Measurements from ENCODE around the gene MICU1. TPM values are rescaled to one million over a fixed set of nuclear protein-coding genes. Genes with fewer than 3 reads are reported as not detected.

The MICU1 gene
- total and polyA plus RNA-seq, 2 donors, result 21.2 to 25.9 TPM

DNA sequence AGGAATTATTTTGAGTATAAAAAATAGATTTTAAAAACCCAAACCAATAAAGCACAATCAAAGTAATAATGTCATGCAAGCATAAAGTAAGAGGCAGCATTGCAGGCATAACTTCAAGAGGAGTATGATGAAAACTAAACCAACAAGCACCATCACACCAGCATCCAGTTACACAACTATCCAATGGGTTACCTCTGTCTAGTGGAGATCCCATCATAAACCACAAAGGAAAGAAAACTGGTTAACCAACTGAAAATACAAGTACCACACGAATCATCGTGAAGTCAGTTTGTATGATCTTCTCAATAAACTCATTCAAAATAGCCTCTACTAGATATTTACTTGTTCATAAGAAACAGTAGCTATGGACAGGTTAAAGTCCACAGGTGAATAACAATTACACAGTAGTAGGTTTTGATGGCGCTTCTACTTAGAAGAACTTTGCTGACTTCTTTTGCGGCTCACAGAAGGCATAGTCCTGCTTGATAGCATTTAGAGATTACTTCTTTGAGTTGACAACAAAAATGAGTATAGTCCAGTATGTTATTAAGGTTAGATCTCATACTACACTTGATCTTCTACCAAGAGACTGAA is 116.6 kb downstream of the MICU1 start:
- Histone ChIP-seq H3K4me3 (ENCODE audit: low read length in 2 of 2) (no peak overlapping the region), H3K9me3 (ENCODE audit: control insufficient read depth in 2 of 2, insufficient read depth in 1 of 2, low read length in 1 of 2) (no peaks in the 10 kb centered on the region), H3K27ac (ENCODE audit: low read depth in 1 of 2, low read length in 1 of 2) (no peak overlapping the region), H3K27me3 (ENCODE audit: control insufficient read depth in 2 of 2, insufficient read depth in 1 of 2, low read length in 1 of 2) (no peaks in the 10 kb centered on the region), H3K4me1 (ENCODE audit: control insufficient read depth in 2 of 2, insufficient read depth in 2 of 2, low read length in 2 of 2) (no peaks in the 10 kb centered on the region), H3K36me3 (ENCODE audit: control insufficient read depth in 2 of 2, insufficient read depth in 2 of 2, low read length in 1 of 2) (no peaks in the 10 kb centered on the region)
- 94% methylated on average over 4 of the region's 4 CpGs for WGBS
- no peak for DNase-seq (ENCODE audit: low read depth in 6 of 9, low spot score in 9 of 9)

DNA sequence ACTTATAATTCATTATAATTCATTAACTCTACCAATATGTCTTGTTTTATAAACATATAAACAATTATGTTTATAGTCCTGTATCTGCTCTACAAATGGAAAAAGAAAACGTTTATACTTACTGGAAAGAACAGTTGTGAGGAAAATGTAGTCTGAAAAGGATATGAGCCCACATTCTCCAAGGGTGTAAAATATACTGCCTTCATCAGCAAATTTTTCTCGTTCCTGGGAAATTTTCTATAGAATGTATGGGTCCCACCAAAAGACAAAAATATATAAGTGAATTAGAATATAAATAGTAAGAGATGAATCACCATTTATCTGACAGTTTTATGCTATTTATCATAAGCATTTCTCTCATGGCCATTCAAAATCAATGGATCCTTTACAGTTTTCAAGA is 117.8 kb downstream of the MICU1 start:
- Histone ChIP-seq H3K9me3 (ENCODE audit: control insufficient read depth in 2 of 2, insufficient read depth in 1 of 2, low read length in 1 of 2) (no peaks in the 10 kb centered on the region), H3K27me3 (ENCODE audit: control insufficient read depth in 2 of 2, insufficient read depth in 1 of 2, low read length in 1 of 2) (no peaks in the 10 kb centered on the region), H3K4me1 (ENCODE audit: control insufficient read depth in 2 of 2, insufficient read depth in 2 of 2, low read length in 2 of 2) (no peaks in the 10 kb centered on the region), H3K36me3 (ENCODE audit: control insufficient read depth in 2 of 2, insufficient read depth in 2 of 2, low read length in 1 of 2) (no peaks in the 10 kb centered on the region), H3K27ac (ENCODE audit: low read depth in 1 of 2, low read length in 1 of 2) (no peak overlapping the region), H3K4me3 (ENCODE audit: low read length in 2 of 2) (no peak overlapping the region)
- 97% methylated on average over 2 of the region's 2 CpGs for WGBS
- no peak for DNase-seq (ENCODE audit: low read depth in 6 of 9, low spot score in 9 of 9)

DNA sequence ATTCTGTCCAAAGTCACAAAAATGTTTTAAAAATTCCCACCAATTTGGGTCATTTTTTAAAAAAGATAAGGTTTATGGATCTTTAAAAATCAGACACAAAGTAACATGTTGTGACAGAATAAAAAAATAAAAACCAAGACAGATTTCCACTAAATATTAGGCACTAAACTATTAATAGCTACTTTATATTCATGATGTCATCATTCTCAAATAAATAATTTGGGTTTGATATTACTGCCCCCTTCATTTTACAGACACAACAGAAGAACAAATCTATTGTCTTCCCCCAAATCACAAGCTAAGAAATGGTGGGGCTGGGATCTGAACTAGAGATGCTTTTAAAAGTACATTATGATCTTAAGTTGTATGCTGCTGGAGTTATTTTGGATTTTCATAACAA is 119.4 kb downstream of the MICU1 start:
- Histone ChIP-seq H3K36me3 (ENCODE audit: control insufficient read depth in 2 of 2, insufficient read depth in 2 of 2, low read length in 1 of 2) (no peaks in the 10 kb centered on the region), H3K4me3 (ENCODE audit: low read length in 2 of 2) (no peak overlapping the region), H3K27ac (ENCODE audit: low read depth in 1 of 2, low read length in 1 of 2) (no peak overlapping the region), H3K9me3 (ENCODE audit: control insufficient read depth in 2 of 2, insufficient read depth in 1 of 2, low read length in 1 of 2) (no peaks in the 10 kb centered on the region), H3K27me3 (ENCODE audit: control insufficient read depth in 2 of 2, insufficient read depth in 1 of 2, low read length in 1 of 2) (no peaks in the 10 kb centered on the region), H3K4me1 (ENCODE audit: control insufficient read depth in 2 of 2, insufficient read depth in 2 of 2, low read length in 2 of 2) (no peaks in the 10 kb centered on the region)
- DNase-seq (ENCODE audit: low read depth in 6 of 9, low spot score in 9 of 9), result no peak

DNA sequence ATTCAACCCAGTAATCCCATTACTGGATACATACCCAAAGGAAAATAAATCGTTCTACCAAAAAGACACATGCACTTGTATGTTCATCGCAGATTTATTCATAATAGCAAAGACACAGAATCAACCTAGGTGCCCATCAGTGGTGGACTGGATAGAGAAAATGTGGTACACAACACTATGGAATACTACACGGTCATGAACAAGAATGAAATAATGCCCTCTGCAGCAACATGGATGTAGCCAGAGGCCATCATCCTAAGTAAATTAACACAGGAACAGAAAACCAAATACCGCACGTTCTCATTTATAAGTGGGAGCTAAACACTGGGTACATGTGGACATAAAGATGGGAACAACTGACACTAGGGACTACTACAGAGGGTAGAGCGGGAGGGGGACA is 120.4 kb downstream of the MICU1 start:
- H3K4me1 ChIP-seq (ENCODE audit: control insufficient read depth in 2 of 2, insufficient read depth in 2 of 2, low read length in 2 of 2), result no peaks in the 10 kb centered on the region
- H3K36me3 ChIP-seq (ENCODE audit: control insufficient read depth in 2 of 2, insufficient read depth in 2 of 2, low read length in 1 of 2), result no peaks in the 10 kb centered on the region
- no peaks in the 10 kb centered on the region for H3K27me3 ChIP-seq (ENCODE audit: control insufficient read depth in 2 of 2, insufficient read depth in 1 of 2, low read length in 1 of 2)
- no peak overlapping the region for H3K27ac ChIP-seq (ENCODE audit: low read depth in 1 of 2, low read length in 1 of 2)
- 98% methylated on average over 6 of the region's 6 CpGs for WGBS
- no peak for DNase-seq (ENCODE audit: low read depth in 6 of 9, low spot score in 9 of 9)
- no peaks in the 10 kb centered on the region for H3K9me3 ChIP-seq (ENCODE audit: control insufficient read depth in 2 of 2, insufficient read depth in 1 of 2, low read length in 1 of 2)
- H3K4me3 ChIP-seq (ENCODE audit: low read length in 2 of 2), result no peak overlapping the region

DNA sequence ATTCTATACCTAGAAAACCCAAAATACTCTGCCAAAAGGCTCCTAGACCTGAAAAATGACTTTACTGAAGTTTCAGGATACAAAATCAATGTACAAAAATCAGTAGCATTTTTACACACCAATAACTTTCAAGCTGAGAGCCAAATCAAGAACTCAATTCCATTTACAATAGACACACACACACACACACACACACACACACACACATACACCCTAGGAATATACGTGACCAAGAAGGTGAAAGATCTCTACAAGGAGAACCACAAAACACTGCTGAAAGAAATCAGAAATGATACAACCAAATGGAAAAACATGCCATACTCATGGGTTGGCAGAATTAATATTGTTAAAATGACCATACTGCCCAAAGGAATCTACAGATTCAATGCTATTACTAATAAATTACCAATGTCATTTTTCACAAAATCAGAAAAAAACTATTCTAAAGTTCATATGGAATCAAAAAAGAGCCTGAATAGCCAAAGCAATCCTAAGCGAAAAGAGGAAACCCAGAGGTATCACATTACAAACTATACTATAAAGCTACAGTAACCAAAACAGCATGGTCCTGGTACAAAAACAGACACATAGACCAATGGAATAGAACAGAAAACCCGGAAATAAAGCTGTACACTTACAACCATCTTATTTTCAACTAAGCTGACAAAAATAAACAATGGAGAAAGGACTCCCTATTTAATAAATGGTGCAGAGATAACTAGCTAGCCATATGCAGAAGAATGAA is 122.0 kb downstream of the MICU1 start:
- 98% methylated on average over 3 of the region's 3 CpGs for WGBS
- Histone ChIP-seq H3K4me1 (ENCODE audit: control insufficient read depth in 2 of 2, insufficient read depth in 2 of 2, low read length in 2 of 2) (no peaks in the 10 kb centered on the region), H3K27me3 (ENCODE audit: control insufficient read depth in 2 of 2, insufficient read depth in 1 of 2, low read length in 1 of 2) (no peaks in the 10 kb centered on the region), H3K4me3 (ENCODE audit: low read length in 2 of 2) (no peak overlapping the region), H3K9me3 (ENCODE audit: control insufficient read depth in 2 of 2, insufficient read depth in 1 of 2, low read length in 1 of 2) (no peaks in the 10 kb centered on the region), H3K36me3 (ENCODE audit: control insufficient read depth in 2 of 2, insufficient read depth in 2 of 2, low read length in 1 of 2) (no peaks in the 10 kb centered on the region), H3K27ac (ENCODE audit: low read depth in 1 of 2, low read length in 1 of 2) (no peak overlapping the region)
- DNase-seq (ENCODE audit: low read depth in 6 of 9, low spot score in 9 of 9), result no peak

DNA sequence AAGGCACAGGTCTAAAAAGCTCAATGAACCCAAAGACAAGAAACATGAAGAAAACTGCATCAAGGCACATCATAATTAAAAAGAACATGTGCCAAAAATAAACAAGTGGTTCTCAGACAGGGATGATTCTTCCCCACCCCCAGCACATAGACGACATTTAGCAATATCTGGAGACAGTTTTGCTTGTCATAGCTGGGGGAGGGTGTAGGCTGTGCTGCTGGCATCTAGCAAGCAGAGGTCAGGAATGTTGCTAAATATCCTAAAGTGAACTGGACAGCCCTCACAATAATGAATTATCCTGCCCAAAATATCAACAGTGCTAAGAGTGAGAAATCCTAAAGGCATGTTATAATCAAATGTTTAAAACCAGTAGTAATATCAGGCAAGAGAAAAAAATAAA is 122.6 kb downstream of the MICU1 start:
- Histone ChIP-seq H3K4me3 (ENCODE audit: low read length in 2 of 2) (no peak overlapping the region), H3K27ac (ENCODE audit: low read depth in 1 of 2, low read length in 1 of 2) (no peak overlapping the region), H3K27me3 (ENCODE audit: control insufficient read depth in 2 of 2, insufficient read depth in 1 of 2, low read length in 1 of 2) (no peaks in the 10 kb centered on the region), H3K36me3 (ENCODE audit: control insufficient read depth in 2 of 2, insufficient read depth in 2 of 2, low read length in 1 of 2) (no peaks in the 10 kb centered on the region), H3K9me3 (ENCODE audit: control insufficient read depth in 2 of 2, insufficient read depth in 1 of 2, low read length in 1 of 2) (no peaks in the 10 kb centered on the region), H3K4me1 (ENCODE audit: control insufficient read depth in 2 of 2, insufficient read depth in 2 of 2, low read length in 2 of 2) (no peaks in the 10 kb centered on the region)
- DNase-seq (ENCODE audit: low read depth in 6 of 9, low spot score in 9 of 9), result no peak
- 98% methylated on average over 1 of the region's 1 CpG for WGBS

DNA sequence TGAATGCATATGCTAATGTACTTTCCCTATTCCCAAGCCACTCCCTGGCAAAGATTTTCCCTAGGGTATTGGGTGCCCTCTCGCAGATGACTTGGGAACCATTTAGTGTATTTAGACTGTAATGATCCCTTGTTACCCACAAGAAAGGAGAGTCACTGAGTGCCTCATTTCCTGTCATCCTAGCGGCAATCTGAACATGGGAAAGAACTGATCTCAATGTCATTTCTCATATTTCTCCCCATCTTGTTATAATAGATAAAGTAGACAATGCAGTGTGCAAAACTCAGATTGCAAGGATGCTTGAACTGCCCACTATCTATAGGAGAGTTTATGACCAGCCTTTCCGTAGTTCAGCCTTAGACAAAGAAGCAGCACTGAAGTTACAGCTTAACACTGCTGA is 123.3 kb downstream of the MICU1 start:
- no peak for DNase-seq (ENCODE audit: low read depth in 6 of 9, low spot score in 9 of 9)
- H3K4me1 ChIP-seq (ENCODE audit: control insufficient read depth in 2 of 2, insufficient read depth in 2 of 2, low read length in 2 of 2), result no peaks in the 10 kb centered on the region
- no peaks in the 10 kb centered on the region for H3K36me3 ChIP-seq (ENCODE audit: control insufficient read depth in 2 of 2, insufficient read depth in 2 of 2, low read length in 1 of 2)
- H3K9me3 ChIP-seq (ENCODE audit: control insufficient read depth in 2 of 2, insufficient read depth in 1 of 2, low read length in 1 of 2), result no peaks in the 10 kb centered on the region
- no peak overlapping the region for H3K27ac ChIP-seq (ENCODE audit: low read depth in 1 of 2, low read length in 1 of 2)
- H3K4me3 ChIP-seq (ENCODE audit: low read length in 2 of 2), result no peak overlapping the region
- H3K27me3 ChIP-seq (ENCODE audit: control insufficient read depth in 2 of 2, insufficient read depth in 1 of 2, low read length in 1 of 2), result no peaks in the 10 kb centered on the region
- WGBS, result 92% methylated on average over 3 of the region's 3 CpGs

DNA sequence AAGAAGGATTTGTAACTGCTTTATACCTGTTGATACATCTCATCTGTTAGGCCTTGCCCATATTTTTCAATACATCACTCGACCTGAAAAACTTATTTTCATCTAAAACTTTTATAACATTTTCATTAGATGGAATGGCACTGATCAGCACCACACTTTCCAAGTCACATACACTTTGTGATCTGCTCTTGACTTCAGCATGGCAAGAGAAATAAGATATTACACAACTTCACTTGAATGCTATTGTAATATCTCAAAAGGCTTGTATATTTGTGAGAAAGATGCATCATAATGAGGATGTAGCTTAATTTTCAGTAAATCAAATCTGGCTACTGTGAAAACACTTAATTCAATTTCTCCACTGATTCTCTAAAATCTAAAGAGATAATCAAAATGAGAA is 126.2 kb downstream of the MICU1 start:
- no peak for DNase-seq (ENCODE audit: low read depth in 6 of 9, low spot score in 9 of 9)
- Histone ChIP-seq H3K27me3 (ENCODE audit: control insufficient read depth in 2 of 2, insufficient read depth in 1 of 2, low read length in 1 of 2) (no peaks in the 10 kb centered on the region), H3K4me3 (ENCODE audit: low read length in 2 of 2) (no peak overlapping the region), H3K4me1 (ENCODE audit: control insufficient read depth in 2 of 2, insufficient read depth in 2 of 2, low read length in 2 of 2) (no peaks in the 10 kb centered on the region), H3K27ac (ENCODE audit: low read depth in 1 of 2, low read length in 1 of 2) (no peak overlapping the region), H3K36me3 (ENCODE audit: control insufficient read depth in 2 of 2, insufficient read depth in 2 of 2, low read length in 1 of 2) (no peaks in the 10 kb centered on the region), H3K9me3 (ENCODE audit: control insufficient read depth in 2 of 2, insufficient read depth in 1 of 2, low read length in 1 of 2) (no peaks in the 10 kb centered on the region)
- 97% methylated on average over 1 of the region's 1 CpG for WGBS

DNA sequence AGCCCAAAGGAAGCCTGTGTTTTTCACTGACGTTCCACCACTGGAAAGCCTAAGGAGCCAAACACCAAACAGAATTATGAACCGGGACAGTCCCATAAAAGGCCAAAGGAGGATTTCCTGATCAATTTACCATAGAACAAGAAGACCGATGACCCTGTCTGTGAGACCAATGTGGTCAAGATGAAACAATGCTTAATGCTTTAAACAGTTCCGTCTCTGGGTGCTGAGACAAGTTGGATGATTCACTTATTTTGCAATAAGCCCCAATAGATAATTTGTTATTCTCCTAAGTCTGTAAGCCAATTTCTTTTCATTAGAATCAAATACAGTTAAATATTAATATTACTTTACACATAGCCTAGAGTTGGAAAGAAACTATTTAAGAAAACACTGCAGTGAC is 134.9 kb downstream of the MICU1 start:
- no peaks in the 10 kb centered on the region for H3K27me3 ChIP-seq (ENCODE audit: control insufficient read depth in 2 of 2, insufficient read depth in 1 of 2, low read length in 1 of 2)
- no peaks in the 10 kb centered on the region for H3K9me3 ChIP-seq (ENCODE audit: control insufficient read depth in 2 of 2, insufficient read depth in 1 of 2, low read length in 1 of 2)
- H3K27ac ChIP-seq (ENCODE audit: low read depth in 1 of 2, low read length in 1 of 2), result no peak overlapping the region
- H3K4me1 ChIP-seq (ENCODE audit: control insufficient read depth in 2 of 2, insufficient read depth in 2 of 2, low read length in 2 of 2), result no peaks in the 10 kb centered on the region
- 79% methylated on average over 4 of the region's 4 CpGs for WGBS
- H3K4me3 ChIP-seq (ENCODE audit: low read length in 2 of 2), result no peak overlapping the region
- H3K36me3 ChIP-seq (ENCODE audit: control insufficient read depth in 2 of 2, insufficient read depth in 2 of 2, low read length in 1 of 2), result no peaks in the 10 kb centered on the region
- DNase-seq (ENCODE audit: low read depth in 6 of 9, low spot score in 9 of 9), result no peak
